Right atrium auricular region (tissue), 2 donors: ENCODE results near the gene DNAJC15. TPM values are rescaled to one million over a fixed set of nuclear protein-coding genes. Genes with fewer than 3 reads are reported as not detected.
A peak's percentile ranks its signal among the peaks of the same experiment; 100 is the strongest.
"Not testable (repeated sequence)": the region's sequence is repeated elsewhere in the genome, so short reads cannot be mapped to it uniquely, and the experiment has no call there.

Experiments used
- DNase-seq: peaks from one replicate; pipeline ENCODE4 v3.0.0-alpha.2; 2019; ENCODE audit warnings: low spot score
- H3K27ac ChIP-seq, 2 donors: fragments of 200-600 bp; sonication (generic); 1 replicate in 1 of 2; 2 replicates in 1 of 2; pipeline ENCODE4 v1.5.1; 2016 to 2019
- H3K27me3 ChIP-seq, 2 donors: fragments of 200-600 bp; sonication (generic); one replicate each; pipeline versions ENCODE4 v1.5.1 to v1.6.0; 2017 to 2019
- H3K36me3 ChIP-seq: fragments of 200-600 bp; sonication (generic); one replicate; pipeline ENCODE4 v1.5.1; 2016
- H3K4me1 ChIP-seq, 2 donors: fragments of 200-600 bp; sonication (generic); one replicate each; pipeline versions ENCODE4 v1.5.1 to v1.6.0; 2017 to 2019
- H3K4me3 ChIP-seq, 2 donors: fragments of 200-600 bp; sonication (generic); 1 replicate in 1 of 2; 2 replicates in 1 of 2; pipeline ENCODE4 v1.5.1; 2017 to 2019; ENCODE audit warnings: mild to moderate bottlenecking in 1 of 2, moderate library complexity in 1 of 2
- H3K9me3 ChIP-seq, 2 donors: fragments of 200-600 bp; sonication (generic); one replicate each; pipeline ENCODE4 v1.5.1; 2019
- CTCF ChIP-seq, 2 donors: fragments of 200-600 bp; sonication (generic); IDR thresholded peaks; one replicate each; pipeline ENCODE4 v1.5.1; 2019; ENCODE audit warnings: antibody characterized with exemption in 2 of 2
- total RNA-seq, 2 donors: library from RNA; depleted of rRNA; stranded (reverse); fragments of >200 nt; gene quantifications; one replicate each; pipeline ENCODE4 v1.1.0, GENCODE V29; 2016

DNAJC15 gene
- total RNA-seq, 2 donors from 2014 or later = 10.8 to 14.0 TPM

- no peaks in the 10 kb centered on the region for H3K9me3 ChIP-seq
- peaks cover 0 to 41% of the 10 kb centered on the region in 2 donors for H3K4me1 ChIP-seq
- no peak overlapping the region for H3K4me3 ChIP-seq
- no peak for TF ChIP-seq CTCF (IDR thresholded peaks at IDR 0.05)
- no peak for DNase-seq
- no peaks in the 10 kb centered on the region for H3K36me3 ChIP-seq
- H3K27ac ChIP-seq = no peak overlapping the region
- H3K27me3 ChIP-seq = no peaks in the 10 kb centered on the region
Measured at GRCh38 chr13:43041369-43041921, 18.1 kb downstream of the DNAJC15 start.

- no peak overlapping the region for H3K27ac ChIP-seq
- no peak for DNase-seq
Measured at GRCh38 chr13:43042410-43042921, 19.1 kb downstream of the DNAJC15 start.

GRCh38 chr13:43044720-43045301 is 21.4 kb downstream of the DNAJC15 start:
- H3K27ac ChIP-seq = peak overlapping the region in 1 of 2 donors; percentile 53
- no peak overlapping the region for H3K4me3 ChIP-seq
- TF ChIP-seq CTCF (IDR thresholded peaks at IDR 0.05) = no peak
- H3K27me3 ChIP-seq = no peaks in the 10 kb centered on the region
- H3K4me1 ChIP-seq = peaks cover 0 to 40% of the 10 kb centered on the region in 2 donors
- DNase-seq = no peak
- H3K36me3 ChIP-seq = no peaks in the 10 kb centered on the region
- no peaks in the 10 kb centered on the region for H3K9me3 ChIP-seq

More at GRCh38 chr13:43042410-43042921, 19.1 kb downstream of the DNAJC15 start:
- H3K4me3 ChIP-seq = no peak overlapping the region
- no peak for TF ChIP-seq CTCF (IDR thresholded peaks at IDR 0.05)
- no peaks in the 10 kb centered on the region for H3K9me3 ChIP-seq
- peaks cover 0 to 31% of the 10 kb centered on the region in 2 donors for H3K4me1 ChIP-seq
- H3K36me3 ChIP-seq = no peaks in the 10 kb centered on the region
- no peaks in the 10 kb centered on the region for H3K27me3 ChIP-seq

- H3K36me3 ChIP-seq, H3K4me3 ChIP-seq, H3K27me3 ChIP-seq, H3K9me3 ChIP-seq, DNase-seq: not testable (repeated sequence)
- peaks cover 0 to 45% of the 10 kb centered on the region in 2 donors for H3K4me1 ChIP-seq
- H3K27ac ChIP-seq = peak overlapping the region in 1 of 2 donors; percentile 53
Measured at GRCh38 chr13:43045302-43045773, 22.0 kb downstream of the DNAJC15 start.

GRCh38 chr13:43046259-43046658 is 22.9 kb downstream of the DNAJC15 start:
- H3K27ac ChIP-seq = no peak overlapping the region
- H3K4me3 ChIP-seq = no peak overlapping the region
- H3K36me3 ChIP-seq = no peaks in the 10 kb centered on the region
- H3K4me1 ChIP-seq = peaks cover 0 to 45% of the 10 kb centered on the region in 2 donors
- TF ChIP-seq CTCF (IDR thresholded peaks at IDR 0.05) = no peak
- no peaks in the 10 kb centered on the region for H3K9me3 ChIP-seq
- no peaks in the 10 kb centered on the region for H3K27me3 ChIP-seq
- no peak for DNase-seq
